ENCODE measurements around the gene LAMA2. TPM values are rescaled to one million over a fixed set of nuclear protein-coding genes. Genes with fewer than 3 reads are reported as not detected.
"Not testable (repeated sequence)": the region's sequence is repeated elsewhere in the genome, so short reads cannot be mapped to it uniquely, and the experiment has no call there.

Gene LAMA2
- total and polyA plus RNA-seq, 7 experiments from 2014 or later: 0.02 to 0.59 (median 0.35) TPM; not detected in 4

- no peaks in the 10 kb centered on the region for H3K27me3 ChIP-seq (ENCODE audit: control insufficient read depth in 2 of 2, insufficient read depth in 2 of 2, low read length in 2 of 2)
- ATAC-seq: no peak
- Mint-ChIP-seq H3K4me1 (no peaks in the 10 kb centered on the region), H3K9me3 (peaks cover 0 to 4% (median 0%) of the 10 kb centered on the region in 11 donors), H3K27me3 (peaks cover 0 to 14% (median 7%) of the 10 kb centered on the region in 5 donors), H3K36me3 (no peaks in the 10 kb centered on the region), H3K4me3 (no peak overlapping the region), H3K27ac (no peak overlapping the region)
- POLR2A ChIA-PET: no interaction called here
- no peaks in the 10 kb centered on the region for H3K9me3 ChIP-seq (ENCODE audit: control insufficient read depth in 2 of 3, low read length in 3 of 3)
- no peaks in the 10 kb centered on the region for H3K36me3 ChIP-seq (ENCODE audit: control insufficient read depth in 2 of 3, insufficient read depth in 3 of 3, low read length in 3 of 3)
- DNase-seq: no peak
- no peak overlapping the region for H3K4me3 ChIP-seq (ENCODE audit: low read length)
- CTCF ChIA-PET: no interaction called here
- H3K27ac ChIP-seq (ENCODE audit: low read depth, low read length): no peak overlapping the region
- intact Hi-C loops (cut with micrococcal nuclease): no loop called here
- no peaks in the 10 kb centered on the region for H3K4me1 ChIP-seq (ENCODE audit: control insufficient read depth in 2 of 2, insufficient read depth in 2 of 2, low read length in 2 of 2)
Measured at GRCh38 chr6:129050086-129050485, 167.1 kb downstream of the LAMA2 start.

GRCh38 chr6:129053143-129053542 is 170.2 kb downstream of the LAMA2 start:
- H3K9me3 ChIP-seq (ENCODE audit: control insufficient read depth in 2 of 3, low read length in 3 of 3); H3K4me3 ChIP-seq (ENCODE audit: low read length); H3K36me3 Mint-ChIP-seq; intact Hi-C loops (cut with micrococcal nuclease); H3K27ac ChIP-seq (ENCODE audit: low read depth, low read length); H3K27ac Mint-ChIP-seq; H3K4me1 ChIP-seq (ENCODE audit: control insufficient read depth in 2 of 2, insufficient read depth in 2 of 2, low read length in 2 of 2); H3K4me3 Mint-ChIP-seq; CTCF ChIA-PET; H3K4me1 Mint-ChIP-seq; H3K36me3 ChIP-seq (ENCODE audit: control insufficient read depth in 2 of 3, insufficient read depth in 3 of 3, low read length in 3 of 3); H3K9me3 Mint-ChIP-seq; POLR2A ChIA-PET; H3K27me3 ChIP-seq (ENCODE audit: control insufficient read depth in 2 of 2, insufficient read depth in 2 of 2, low read length in 2 of 2); ATAC-seq; DNase-seq: not testable (repeated sequence)
- peaks cover 0 to 14% (median 6%) of the 10 kb centered on the region in 5 donors for H3K27me3 Mint-ChIP-seq

GRCh38 chr6:129055796-129056195 is 172.9 kb downstream of the LAMA2 start:
- CTCF ChIA-PET: no interaction called here
- no peaks in the 10 kb centered on the region for H3K36me3 Mint-ChIP-seq
- intact Hi-C loops (cut with micrococcal nuclease): no loop called here
- POLR2A ChIA-PET: no interaction called here
- peaks cover 0 to 16% (median 6%) of the 10 kb centered on the region in 5 donors for H3K27me3 Mint-ChIP-seq
- Histone ChIP-seq H3K4me1 (ENCODE audit: control insufficient read depth in 2 of 2, insufficient read depth in 2 of 2, low read length in 2 of 2) (no peaks in the 10 kb centered on the region), H3K9me3 (ENCODE audit: control insufficient read depth in 2 of 3, low read length in 3 of 3) (no peaks in the 10 kb centered on the region), H3K4me3 (ENCODE audit: low read length) (no peak overlapping the region), H3K36me3 (ENCODE audit: control insufficient read depth in 2 of 3, insufficient read depth in 3 of 3, low read length in 3 of 3) (no peaks in the 10 kb centered on the region), H3K27me3 (ENCODE audit: control insufficient read depth in 2 of 2, insufficient read depth in 2 of 2, low read length in 2 of 2) (no peaks in the 10 kb centered on the region), H3K27ac (ENCODE audit: low read depth, low read length) (no peak overlapping the region)
- H3K27ac Mint-ChIP-seq: no peak overlapping the region
- no peak overlapping the region for H3K4me3 Mint-ChIP-seq
- DNase-seq (no peak), ATAC-seq (no peak)
- no peaks in the 10 kb centered on the region for H3K4me1 Mint-ChIP-seq
- H3K9me3 Mint-ChIP-seq: peaks cover 0 to 4% (median 0%) of the 10 kb centered on the region in 11 donors

- no peaks in the 10 kb centered on the region for H3K9me3 ChIP-seq (ENCODE audit: control insufficient read depth in 2 of 3, low read length in 3 of 3)
- CTCF ChIA-PET: no interaction called here
- no peaks in the 10 kb centered on the region for H3K36me3 Mint-ChIP-seq
- intact Hi-C loops (cut with micrococcal nuclease): no loop called here
- H3K4me3 ChIP-seq (ENCODE audit: low read length): no peak overlapping the region
- H3K9me3 Mint-ChIP-seq: peaks cover 0 to 6% (median 0%) of the 10 kb centered on the region in 11 donors
- no peak for DNase-seq
- no peaks in the 10 kb centered on the region for H3K4me1 Mint-ChIP-seq
- POLR2A ChIA-PET: no interaction called here
- H3K4me1 ChIP-seq (ENCODE audit: control insufficient read depth in 2 of 2, insufficient read depth in 2 of 2, low read length in 2 of 2): no peaks in the 10 kb centered on the region
- no peak overlapping the region for H3K27ac Mint-ChIP-seq
- H3K4me3 Mint-ChIP-seq: no peak overlapping the region
- H3K36me3 ChIP-seq (ENCODE audit: control insufficient read depth in 2 of 3, insufficient read depth in 3 of 3, low read length in 3 of 3): no peaks in the 10 kb centered on the region
- peaks cover 0 to 21% (median 0%) of the 10 kb centered on the region in 5 donors for H3K27me3 Mint-ChIP-seq
- ATAC-seq: no peak
- H3K27me3 ChIP-seq (ENCODE audit: control insufficient read depth in 2 of 2, insufficient read depth in 2 of 2, low read length in 2 of 2): no peaks in the 10 kb centered on the region
- no peak overlapping the region for H3K27ac ChIP-seq (ENCODE audit: low read depth, low read length)
Measured at GRCh38 chr6:129059650-129060049, 176.7 kb downstream of the LAMA2 start.

- intact Hi-C loops (cut with micrococcal nuclease): no loop called here
- ATAC-seq (no peak), DNase-seq (no peak)
- Mint-ChIP-seq H3K4me1 (no peaks in the 10 kb centered on the region), H3K36me3 (no peaks in the 10 kb centered on the region), H3K4me3 (no peak overlapping the region), H3K27ac (no peak overlapping the region), H3K9me3 (peaks cover 0 to 12% (median 4%) of the 10 kb centered on the region in 11 donors), H3K27me3 (peaks cover 0 to 8% (median 4%) of the 10 kb centered on the region in 5 donors)
- no peaks in the 10 kb centered on the region for H3K36me3 ChIP-seq (ENCODE audit: control insufficient read depth in 2 of 3, insufficient read depth in 3 of 3, low read length in 3 of 3)
- ChIA-PET CTCF (no interaction called here), POLR2A (no interaction called here)
- no peak overlapping the region for H3K4me3 ChIP-seq (ENCODE audit: low read length)
- H3K27me3 ChIP-seq (ENCODE audit: control insufficient read depth in 2 of 2, insufficient read depth in 2 of 2, low read length in 2 of 2): no peaks in the 10 kb centered on the region
- no peaks in the 10 kb centered on the region for H3K9me3 ChIP-seq (ENCODE audit: control insufficient read depth in 2 of 3, low read length in 3 of 3)
- H3K4me1 ChIP-seq (ENCODE audit: control insufficient read depth in 2 of 2, insufficient read depth in 2 of 2, low read length in 2 of 2): no peaks in the 10 kb centered on the region
- no peak overlapping the region for H3K27ac ChIP-seq (ENCODE audit: low read depth, low read length)
Measured at GRCh38 chr6:129069006-129069405, 186.1 kb downstream of the LAMA2 start.

- intact Hi-C loops (cut with micrococcal nuclease): no loop called here
- no peak overlapping the region for H3K4me3 ChIP-seq (ENCODE audit: low read length)
- DNase-seq: no peak
- no peak overlapping the region for H3K27ac ChIP-seq (ENCODE audit: low read depth, low read length)
- Mint-ChIP-seq H3K9me3 (peaks cover 0 to 2% (median 0%) of the 10 kb centered on the region in 11 donors), H3K4me3 (no peak overlapping the region), H3K27ac (no peak overlapping the region), H3K4me1 (no peaks in the 10 kb centered on the region), H3K36me3 (no peaks in the 10 kb centered on the region), H3K27me3 (peaks cover 0 to 19% (median 10%) of the 10 kb centered on the region in 5 donors)
- H3K9me3 ChIP-seq (ENCODE audit: control insufficient read depth in 2 of 3, low read length in 3 of 3): no peaks in the 10 kb centered on the region
- ChIA-PET POLR2A (no interaction called here), CTCF (no interaction called here)
- H3K4me1 ChIP-seq (ENCODE audit: control insufficient read depth in 2 of 2, insufficient read depth in 2 of 2, low read length in 2 of 2): no peaks in the 10 kb centered on the region
- no peaks in the 10 kb centered on the region for H3K27me3 ChIP-seq (ENCODE audit: control insufficient read depth in 2 of 2, insufficient read depth in 2 of 2, low read length in 2 of 2)
- H3K36me3 ChIP-seq (ENCODE audit: control insufficient read depth in 2 of 3, insufficient read depth in 3 of 3, low read length in 3 of 3): no peaks in the 10 kb centered on the region
- ATAC-seq: no peak
Measured at GRCh38 chr6:129073051-129073450, 190.1 kb downstream of the LAMA2 start.

GRCh38 chr6:129073691-129074395 is 190.9 kb downstream of the LAMA2 start:
- Histone ChIP-seq H3K4me3 (ENCODE audit: low read length) (no peak overlapping the region), H3K27me3 (ENCODE audit: control insufficient read depth in 2 of 2, insufficient read depth in 2 of 2, low read length in 2 of 2) (no peaks in the 10 kb centered on the region), H3K4me1 (ENCODE audit: control insufficient read depth in 2 of 2, insufficient read depth in 2 of 2, low read length in 2 of 2) (no peaks in the 10 kb centered on the region), H3K36me3 (ENCODE audit: control insufficient read depth in 2 of 3, insufficient read depth in 3 of 3, low read length in 3 of 3) (no peaks in the 10 kb centered on the region), H3K27ac (ENCODE audit: low read depth, low read length) (no peak overlapping the region), H3K9me3 (ENCODE audit: control insufficient read depth in 2 of 3, low read length in 3 of 3) (no peaks in the 10 kb centered on the region)
- H3K4me3 Mint-ChIP-seq: no peak overlapping the region
- no peak overlapping the region for H3K27ac Mint-ChIP-seq
- intact Hi-C loops (cut with micrococcal nuclease): no loop called here
- no peaks in the 10 kb centered on the region for H3K4me1 Mint-ChIP-seq
- POLR2A ChIA-PET: no interaction called here
- no peaks in the 10 kb centered on the region for H3K36me3 Mint-ChIP-seq
- CTCF ChIA-PET: interaction anchor here (0.7 kb wide), 1 partner anchor 49 kb away, joined by 3 read pairs; no protein-coding TSS in a partner anchor
- H3K27me3 Mint-ChIP-seq: peaks cover 0 to 19% (median 14%) of the 10 kb centered on the region in 5 donors
- peaks cover 0 to 2% (median 0%) of the 10 kb centered on the region in 11 donors for H3K9me3 Mint-ChIP-seq
- DNase-seq: no peak
- ATAC-seq: no peak
